Nephron progenitor cell (in vitro differentiated cells): Measurements from ENCODE around the gene MSI2.

Source experiments
- DNase-seq: peaks from one replicate; pipeline ENCODE4 v3.0.0; 2021
- H3K27ac Mint-ChIP-seq: 2 replicates; pipeline ENCODE4 v1.8.0; 2021; ENCODE audit warnings: mild to moderate bottlenecking, moderate library complexity, mixed read lengths
- H3K27me3 Mint-ChIP-seq: 2 replicates; pipeline ENCODE4 v1.8.0; 2021; ENCODE audit warnings: mild to moderate bottlenecking, low read depth, mixed read lengths; ENCODE audit not compliant: poor library complexity
- H3K36me3 Mint-ChIP-seq: 2 replicates; pipeline ENCODE4 v1.8.0; 2021; ENCODE audit warnings: low read depth, mixed read lengths
- H3K4me1 Mint-ChIP-seq: 2 replicates; pipeline ENCODE4 v1.8.0; 2021; ENCODE audit warnings: mixed read lengths
- H3K4me3 Mint-ChIP-seq: 2 replicates; pipeline ENCODE4 v1.8.0; 2021; ENCODE audit warnings: mild to moderate bottlenecking, moderate library complexity, mixed read lengths
- H3K9me3 Mint-ChIP-seq: 2 replicates; pipeline ENCODE4 v1.8.0; 2021; ENCODE audit warnings: mild to moderate bottlenecking, moderate library complexity, mixed read lengths
- TF ChIP-seq, protein P1 (sequence below): fragments of 200-600 bp; sonication (generic); IDR thresholded peaks from 2 replicates; pipeline ENCODE4 v1.5.0; 2021; ENCODE audit warnings: antibody characterized with exemption

Gene MSI2

DNA sequence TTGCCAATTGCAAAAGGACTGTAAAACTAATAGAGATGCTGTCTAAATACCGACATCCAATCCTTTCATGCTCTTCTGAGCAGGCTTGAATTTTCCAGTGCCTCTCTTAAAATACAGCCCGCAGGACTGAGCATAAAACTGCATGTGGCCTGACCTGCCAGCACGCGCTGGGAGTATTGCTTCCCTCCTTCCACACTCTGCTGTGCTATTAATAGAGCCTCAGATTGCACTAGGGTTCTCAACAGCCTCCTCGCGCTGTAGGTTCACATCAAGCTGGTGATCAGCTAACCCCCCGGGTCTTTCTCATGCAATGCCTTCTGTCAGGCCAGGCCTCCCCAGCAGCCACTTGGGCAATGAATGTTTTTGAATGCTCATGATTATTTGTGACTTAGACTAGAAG lies 14.2 kb upstream of the MSI2 start:
- H3K4me3 Mint-ChIP-seq: no peak overlapping the region
- H3K9me3 Mint-ChIP-seq: peaks cover 5% of the 10 kb centered on the region
- TF ChIP-seq, protein P1, sequence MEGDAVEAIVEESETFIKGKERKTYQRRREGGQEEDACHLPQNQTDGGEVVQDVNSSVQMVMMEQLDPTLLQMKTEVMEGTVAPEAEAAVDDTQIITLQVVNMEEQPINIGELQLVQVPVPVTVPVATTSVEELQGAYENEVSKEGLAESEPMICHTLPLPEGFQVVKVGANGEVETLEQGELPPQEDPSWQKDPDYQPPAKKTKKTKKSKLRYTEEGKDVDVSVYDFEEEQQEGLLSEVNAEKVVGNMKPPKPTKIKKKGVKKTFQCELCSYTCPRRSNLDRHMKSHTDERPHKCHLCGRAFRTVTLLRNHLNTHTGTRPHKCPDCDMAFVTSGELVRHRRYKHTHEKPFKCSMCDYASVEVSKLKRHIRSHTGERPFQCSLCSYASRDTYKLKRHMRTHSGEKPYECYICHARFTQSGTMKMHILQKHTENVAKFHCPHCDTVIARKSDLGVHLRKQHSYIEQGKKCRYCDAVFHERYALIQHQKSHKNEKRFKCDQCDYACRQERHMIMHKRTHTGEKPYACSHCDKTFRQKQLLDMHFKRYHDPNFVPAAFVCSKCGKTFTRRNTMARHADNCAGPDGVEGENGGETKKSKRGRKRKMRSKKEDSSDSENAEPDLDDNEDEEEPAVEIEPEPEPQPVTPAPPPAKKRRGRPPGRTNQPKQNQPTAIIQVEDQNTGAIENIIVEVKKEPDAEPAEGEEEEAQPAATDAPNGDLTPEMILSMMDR: no peak
- no peaks in the 10 kb centered on the region for H3K36me3 Mint-ChIP-seq
- peaks cover 41% of the 10 kb centered on the region for H3K4me1 Mint-ChIP-seq
- no peaks in the 10 kb centered on the region for H3K27me3 Mint-ChIP-seq
- DNase-seq: no peak
- no peak overlapping the region for H3K27ac Mint-ChIP-seq

DNA sequence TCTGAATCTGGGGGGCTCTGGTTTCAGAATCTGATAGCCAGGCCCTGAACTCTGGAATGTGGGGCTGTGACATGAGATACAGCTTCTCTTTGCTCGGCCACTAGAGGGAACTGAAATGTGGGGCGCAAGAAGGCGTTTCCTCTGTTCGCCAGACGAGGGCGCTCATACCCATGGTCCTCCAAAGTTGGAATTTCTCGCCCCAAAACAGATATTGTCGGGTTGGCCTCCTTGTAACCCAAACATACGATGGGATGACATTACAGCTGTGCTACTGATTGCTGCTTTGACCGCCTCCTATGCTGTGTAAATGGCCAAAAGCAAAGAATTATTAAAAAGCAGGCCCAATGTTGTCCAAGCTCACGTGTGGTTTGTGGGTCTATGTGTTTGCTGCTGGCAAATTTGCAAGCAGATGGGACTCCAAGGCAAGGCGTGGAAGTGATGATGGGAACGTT lies 13.1 kb upstream of the MSI2 start:
- Mint-ChIP-seq H3K4me3 (peak overlapping the region; percentile 45), H3K4me1 (peaks cover 36% of the 10 kb centered on the region), H3K9me3 (peaks cover 11% of the 10 kb centered on the region), H3K27me3 (no peaks in the 10 kb centered on the region), H3K27ac (peak overlapping the region; percentile 14), H3K36me3 (peaks cover 2% of the 10 kb centered on the region)
- TF ChIP-seq, protein P1: peak; percentile 94
- DNase-seq: peak; percentile 76

- no peaks in the 10 kb centered on the region for H3K27me3 Mint-ChIP-seq
Measured at GRCh38 chr17:57245786-57246185, 10.5 kb upstream of the MSI2 start.

DNA sequence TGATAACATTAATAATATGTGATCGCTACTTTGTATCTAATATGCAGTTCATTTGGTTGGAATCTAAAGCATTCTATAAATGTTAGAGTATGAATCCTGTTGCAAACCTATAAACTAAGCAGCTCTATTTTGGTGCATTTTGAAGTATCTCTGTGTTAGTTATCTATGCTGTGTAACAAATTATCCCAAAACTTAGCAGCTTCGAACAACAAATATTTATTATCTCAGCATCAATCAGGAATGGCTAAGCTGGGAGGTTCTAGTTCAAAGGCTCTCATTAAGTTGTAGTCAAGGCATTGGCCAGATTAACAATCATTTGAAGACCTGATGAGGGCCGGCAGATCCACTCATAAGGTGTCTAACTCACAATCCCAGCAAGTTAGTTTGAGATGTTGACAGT lies 10.1 kb upstream of the MSI2 start:
- H3K4me3 Mint-ChIP-seq: no peak overlapping the region
- H3K36me3 Mint-ChIP-seq: peaks cover 26% of the 10 kb centered on the region
- no peak for DNase-seq
- H3K9me3 Mint-ChIP-seq: peaks cover 39% of the 10 kb centered on the region
- TF ChIP-seq, protein P1: no peak
- H3K4me1 Mint-ChIP-seq: peaks cover 36% of the 10 kb centered on the region
- H3K27me3 Mint-ChIP-seq: no peaks in the 10 kb centered on the region
- no peak overlapping the region for H3K27ac Mint-ChIP-seq

More at GRCh38 chr17:57245786-57246185, 10.5 kb upstream of the MSI2 start:
- peaks cover 22% of the 10 kb centered on the region for H3K36me3 Mint-ChIP-seq
- H3K4me3 Mint-ChIP-seq: no peak overlapping the region
- no peak for DNase-seq
- H3K9me3 Mint-ChIP-seq: peaks cover 35% of the 10 kb centered on the region
- TF ChIP-seq, protein P1: no peak
- H3K27ac Mint-ChIP-seq: no peak overlapping the region
- H3K4me1 Mint-ChIP-seq: peaks cover 36% of the 10 kb centered on the region

DNA sequence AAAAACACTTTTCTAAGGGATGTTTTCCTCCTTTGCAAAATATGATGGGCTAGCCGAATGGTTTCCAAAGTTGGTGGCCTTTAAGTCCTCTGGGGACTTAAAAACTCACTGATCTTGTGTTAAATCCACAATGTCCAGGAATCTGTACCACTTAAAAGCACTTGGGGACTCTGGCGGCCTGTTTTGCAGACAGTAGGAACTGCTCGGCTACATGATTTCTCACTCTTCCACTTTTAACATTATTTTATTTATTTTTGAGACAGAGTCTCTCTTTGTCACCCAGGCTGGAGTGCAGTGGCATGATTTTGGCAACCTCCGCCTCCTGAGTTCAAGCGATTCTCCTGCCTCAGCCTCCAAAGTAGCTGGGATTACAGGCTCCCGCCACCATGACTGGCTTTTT lies 9.1 kb upstream of the MSI2 start:
- Mint-ChIP-seq H3K27me3 (no peaks in the 10 kb centered on the region), H3K27ac (no peak overlapping the region), H3K4me1 (peaks cover 29% of the 10 kb centered on the region), H3K36me3 (peaks cover 31% of the 10 kb centered on the region), H3K9me3 (peaks cover 47% of the 10 kb centered on the region), H3K4me3 (no peak overlapping the region)
- DNase-seq: no peak
- TF ChIP-seq, protein P1: no peak

DNA sequence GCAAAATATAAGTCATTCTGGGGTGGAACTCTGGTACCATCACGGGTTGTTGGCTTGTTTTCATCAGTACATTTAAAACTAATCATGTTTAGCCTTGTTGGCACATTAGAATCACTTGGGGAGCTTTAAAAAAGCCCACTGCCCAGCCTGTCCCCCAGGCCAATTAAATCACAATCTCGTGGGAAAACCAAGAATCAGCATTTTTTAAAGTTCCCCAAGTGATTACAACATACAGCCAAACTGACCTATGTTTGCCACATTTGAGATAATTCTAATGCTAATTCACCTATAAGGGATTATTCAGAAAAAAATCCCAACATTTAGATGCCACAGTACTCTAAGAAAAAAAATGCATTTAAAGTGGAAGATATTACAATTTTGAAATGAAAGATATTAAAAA lies 8.4 kb upstream of the MSI2 start:
- TF ChIP-seq, protein P1: no peak
- Mint-ChIP-seq H3K36me3 (peaks cover 31% of the 10 kb centered on the region), H3K27ac (no peak overlapping the region), H3K9me3 (peaks cover 47% of the 10 kb centered on the region), H3K27me3 (no peaks in the 10 kb centered on the region), H3K4me1 (peaks cover 23% of the 10 kb centered on the region), H3K4me3 (no peak overlapping the region)
- DNase-seq: no peak
